HG03521 (cell line): ENCODE measurements around the gene ENTPD6.

Source experiments
- ATAC-seq: cut with Tn5 transposase; IDR thresholded peaks from one replicate; pipeline ENCODE4 v1.9.1; 2021; ENCODE audit warnings: mild to moderate bottlenecking, moderate library complexity; ENCODE audit not compliant: unreplicated experiment

The ENTPD6 gene

DNA sequence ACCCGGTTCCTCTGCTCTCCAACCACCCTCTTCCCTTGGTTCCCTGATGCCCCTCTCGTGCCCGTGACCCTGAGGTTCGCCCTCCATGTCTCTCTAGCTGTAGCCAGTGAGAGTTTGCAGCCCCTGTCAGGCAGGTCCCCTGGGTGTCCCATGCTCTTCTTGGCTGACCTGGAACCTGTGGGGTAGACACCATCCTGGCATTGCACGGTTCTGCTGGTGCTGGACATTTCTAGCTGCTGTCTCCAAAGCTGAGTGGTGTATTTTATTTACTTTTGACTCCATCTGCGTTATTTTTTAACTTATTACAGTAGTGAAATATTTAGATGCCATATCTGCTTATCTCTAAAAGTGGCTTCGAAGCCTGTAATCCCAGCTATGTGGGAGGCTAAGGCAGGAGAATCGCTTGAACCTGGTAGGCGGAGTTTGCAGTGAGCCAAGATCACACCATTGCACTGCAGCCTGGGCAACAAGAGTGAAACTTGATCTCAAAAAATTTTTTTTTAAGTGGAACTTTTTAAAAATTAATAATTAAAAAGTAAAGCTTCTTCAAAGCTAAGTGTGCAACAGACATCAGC, 12.5 kb downstream of the ENTPD6 start:
- ATAC-seq, result no peak

GRCh38 chr20:25209400-25209799, 13.9 kb downstream of the ENTPD6 start:
- ATAC-seq, result no peak

- no peak for ATAC-seq
Measured at GRCh38 chr20:25209911-25210310, 14.4 kb downstream of the ENTPD6 start.

DNA sequence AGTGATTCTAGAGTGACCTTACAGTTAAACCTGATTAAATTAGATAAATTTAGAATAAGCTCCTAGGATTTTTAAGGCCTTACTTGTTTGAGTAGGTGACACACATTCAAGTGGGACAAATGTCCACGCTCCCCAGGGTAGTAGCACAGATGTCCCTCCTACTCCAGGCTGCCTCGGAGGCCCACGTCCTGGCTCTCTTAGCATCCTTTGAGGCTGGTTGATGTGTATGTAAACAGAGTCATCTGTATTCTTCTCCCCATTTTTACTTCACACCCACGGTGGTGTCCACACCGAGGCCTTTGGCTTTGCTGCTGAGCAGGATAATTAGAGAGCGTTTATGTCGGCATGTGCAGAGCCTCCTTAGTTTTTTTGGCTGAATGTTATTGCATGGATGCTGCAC, 15.8 kb downstream of the ENTPD6 start:
- ATAC-seq, result no peak

- no peak for ATAC-seq
Measured at GRCh38 chr20:25212242-25212641, 16.7 kb downstream of the ENTPD6 start.

GRCh38 chr20:25213566-25214425, 18.3 kb downstream of the ENTPD6 start:
- no peak for ATAC-seq

GRCh38 chr20:25214426-25214790, 18.9 kb downstream of the ENTPD6 start:
- ATAC-seq, result no peak

GRCh38 chr20:25214819-25215218, 19.3 kb downstream of the ENTPD6 start:
- ATAC-seq, result no peak

- no peak for ATAC-seq
Measured at GRCh38 chr20:25215521-25215920, 20.0 kb downstream of the ENTPD6 start.

DNA sequence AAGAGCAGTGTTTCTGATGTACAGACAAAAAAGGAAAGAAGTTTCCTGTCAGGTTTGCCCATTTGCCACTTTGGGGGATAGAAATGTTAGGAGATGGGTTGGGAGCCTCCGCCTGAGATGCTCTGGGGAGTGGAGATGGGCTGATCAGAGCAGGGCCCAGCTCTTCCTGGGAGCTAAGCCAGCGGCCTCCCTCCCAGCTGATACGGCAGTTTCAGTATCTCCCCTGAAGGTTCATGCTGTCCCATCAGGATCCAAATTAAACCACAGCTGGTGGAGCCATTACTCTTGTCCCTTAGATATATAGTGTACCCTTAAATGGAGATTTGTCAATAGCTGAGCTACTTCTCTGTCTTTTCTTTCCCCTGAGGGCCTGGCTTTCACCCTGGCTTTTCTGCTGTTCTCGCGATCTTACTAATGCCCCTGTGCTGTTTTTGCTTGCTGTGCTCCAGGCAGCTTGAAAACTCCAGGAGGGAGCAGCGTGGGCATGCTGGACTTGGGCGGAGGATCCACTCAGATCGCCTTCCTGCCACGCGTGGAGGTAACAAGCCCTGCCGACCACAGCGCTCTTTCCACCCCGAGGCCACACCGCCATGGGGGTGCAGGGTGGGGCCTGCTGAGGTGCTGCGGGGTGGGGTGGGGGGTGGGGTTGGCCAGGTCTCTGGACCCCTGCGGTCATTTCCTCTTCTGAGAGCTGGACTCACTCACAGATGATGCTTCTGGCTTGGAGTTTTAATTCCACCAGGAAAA, 20.9 kb downstream of the ENTPD6 start:
- no peak for ATAC-seq

- ATAC-seq, result no peak
Measured at GRCh38 chr20:25217161-25218108, 21.9 kb downstream of the ENTPD6 start.

DNA sequence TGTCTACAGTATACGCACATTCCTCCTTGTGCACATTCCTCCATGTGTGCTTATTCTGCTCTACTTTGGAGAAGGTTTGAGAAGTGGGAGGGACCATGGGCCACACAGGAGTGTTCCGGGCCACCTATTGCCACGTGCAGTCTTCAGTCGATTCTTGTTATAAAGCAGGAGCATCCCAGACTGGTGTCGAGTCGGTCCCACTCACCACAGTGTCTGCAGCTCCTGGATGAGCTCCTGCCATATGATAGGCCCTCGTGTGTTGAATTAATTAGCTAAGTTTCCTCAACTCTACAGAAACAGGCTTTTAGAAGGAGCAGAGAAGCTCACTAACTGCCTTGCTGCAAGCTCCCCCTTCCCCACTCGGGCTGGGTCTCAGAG, 22.6 kb downstream of the ENTPD6 start:
- ATAC-seq, result no peak

DNA sequence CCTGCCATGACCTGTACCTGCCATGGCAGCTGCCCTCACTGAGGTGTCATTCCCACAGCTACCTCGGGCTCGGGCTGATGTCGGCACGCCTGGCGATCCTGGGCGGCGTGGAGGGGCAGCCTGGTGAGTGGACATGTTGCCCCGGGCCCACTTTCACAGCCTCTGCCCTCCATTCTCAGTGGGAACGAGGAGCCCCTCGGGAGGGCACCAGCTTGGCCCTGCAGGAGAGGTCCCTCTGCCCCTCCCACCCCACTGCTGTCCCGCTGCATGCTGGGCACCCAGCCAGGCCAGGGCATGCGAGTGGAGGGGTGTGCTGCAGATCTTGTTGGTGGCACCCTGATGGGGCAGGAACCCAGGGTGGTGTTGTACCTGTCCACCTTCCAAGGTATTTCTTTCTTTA, 23.0 kb downstream of the ENTPD6 start:
- no peak for ATAC-seq

GRCh38 chr20:25219365-25219764, 23.9 kb downstream of the ENTPD6 start:
- ATAC-seq, result no peak

GRCh38 chr20:25220021-25220730, 24.7 kb downstream of the ENTPD6 start:
- ATAC-seq, result no peak

DNA sequence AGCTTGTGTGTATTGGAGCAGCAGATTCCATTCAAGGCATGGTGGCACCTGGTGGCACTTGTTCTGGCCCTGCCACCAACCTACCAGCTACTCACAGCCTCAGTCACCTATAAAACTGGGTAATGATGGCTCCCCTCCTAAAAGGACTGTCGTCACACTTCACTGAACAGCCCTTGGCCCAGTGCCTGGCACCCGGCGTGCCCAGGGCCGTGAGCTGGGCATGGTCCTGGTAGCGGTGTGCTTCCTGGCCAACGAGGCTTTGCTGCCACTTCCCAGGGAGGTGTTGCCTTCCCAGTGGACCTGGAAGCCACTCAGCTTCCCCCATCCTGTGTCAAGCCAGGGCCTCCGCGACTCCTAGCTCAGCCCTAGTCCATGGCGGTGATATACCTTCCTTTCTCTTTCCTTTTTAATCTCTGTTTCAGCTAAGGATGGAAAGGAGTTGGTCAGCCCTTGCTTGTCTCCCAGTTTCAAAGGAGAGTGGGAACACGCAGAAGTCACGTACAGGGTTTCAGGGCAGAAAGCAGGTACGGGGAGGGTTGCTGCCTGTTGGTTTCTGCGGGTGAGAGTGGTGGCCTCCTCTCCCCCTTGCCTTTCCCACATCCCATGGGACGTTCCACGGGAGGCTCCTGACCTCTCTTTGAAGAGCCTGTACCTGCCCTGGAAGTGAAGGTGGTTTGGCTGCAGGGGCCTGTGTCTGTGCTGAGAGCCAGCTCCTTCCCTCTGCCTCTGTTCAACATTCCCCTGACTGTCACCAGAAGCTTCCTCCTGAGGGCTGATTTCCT, 25.5 kb downstream of the ENTPD6 start:
- ATAC-seq, result no peak

DNA sequence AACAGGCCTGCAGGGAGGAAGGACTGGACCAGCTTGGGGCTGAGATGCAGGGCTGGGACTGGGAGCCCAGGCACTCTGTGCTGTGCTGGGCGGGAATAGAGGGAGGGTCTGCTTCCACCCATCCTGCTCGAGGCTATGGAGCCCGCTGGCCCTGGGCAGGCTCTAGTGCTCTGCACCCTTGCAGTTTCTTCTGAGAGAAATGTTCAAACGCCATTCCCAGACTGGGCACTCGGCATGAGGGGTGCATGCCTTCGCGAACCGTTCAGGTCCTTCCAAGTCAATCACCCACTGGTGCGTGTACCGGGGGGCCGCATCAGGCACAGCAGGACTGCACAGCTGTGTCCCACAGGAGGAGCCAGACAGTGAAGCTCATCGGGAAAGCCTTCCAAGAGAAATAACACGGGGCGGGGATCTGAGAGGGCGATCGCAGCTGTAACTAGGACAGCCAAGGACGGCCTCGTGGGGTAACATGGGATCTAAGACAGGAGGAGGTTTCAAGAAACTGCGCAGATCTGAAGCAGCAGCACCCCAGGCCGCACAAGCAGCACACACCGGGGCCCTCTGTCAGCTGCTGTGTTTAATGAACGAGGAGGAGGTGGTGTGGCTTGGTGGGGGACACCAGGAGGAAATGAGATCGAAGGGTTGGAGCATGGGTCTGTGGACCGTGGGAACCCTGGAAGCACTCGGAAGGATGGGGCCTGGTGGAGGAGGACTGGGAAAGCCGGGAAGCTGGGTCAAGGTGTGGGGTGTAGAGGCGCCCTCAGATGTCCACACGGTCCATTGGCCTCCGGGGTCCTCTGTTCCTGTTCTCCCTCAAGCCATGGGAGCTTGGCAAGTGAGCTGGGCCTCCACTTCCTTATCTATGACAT, 26.3 kb downstream of the ENTPD6 start:
- ATAC-seq, result no peak

DNA sequence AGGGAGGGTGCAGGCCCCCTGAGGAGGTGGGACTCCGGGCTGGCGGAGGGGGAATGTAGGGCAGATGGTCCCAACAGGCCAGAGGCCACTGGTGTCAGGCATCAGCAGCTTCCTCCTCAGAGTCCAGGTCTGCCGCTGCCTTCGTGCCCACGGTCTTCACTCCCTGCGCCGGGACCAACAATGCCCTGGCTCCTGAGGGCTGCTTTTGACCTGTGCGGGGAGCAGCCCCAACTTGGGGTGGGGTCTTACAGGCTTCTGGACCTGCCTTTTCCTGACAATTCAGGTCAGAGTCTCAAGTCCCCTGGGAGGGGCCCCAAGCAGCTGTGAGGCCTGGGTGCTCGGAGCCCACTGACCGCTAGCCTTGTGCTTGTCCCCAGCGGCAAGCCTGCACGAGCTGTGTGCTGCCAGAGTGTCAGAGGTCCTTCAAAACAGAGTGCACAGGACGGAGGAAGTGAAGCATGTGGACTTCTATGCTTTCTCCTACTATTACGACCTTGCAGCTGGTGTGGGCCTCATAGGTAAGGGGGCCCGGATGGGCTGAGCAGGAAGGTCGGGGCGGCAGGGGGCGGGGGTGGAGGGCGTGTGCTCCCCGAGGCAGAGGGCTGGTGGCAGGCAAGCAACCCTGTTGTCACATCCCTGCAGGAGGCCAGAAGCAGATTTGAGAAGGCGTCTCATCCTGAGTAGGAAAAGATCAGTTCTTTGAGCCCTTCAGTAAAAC, 27.1 kb downstream of the ENTPD6 start:
- ATAC-seq, result no peak
